Pulmonary artery endothelial cell (primary cell): ENCODE results near the gene DMD. TPM values are rescaled to one million over a fixed set of nuclear protein-coding genes. Genes with fewer than 3 reads are reported as not detected.
"Not testable (repeated sequence)": the region's sequence is repeated elsewhere in the genome, so short reads cannot be mapped to it uniquely, and the experiment has no call there.

Experiments used
- DNase-seq: peaks from one replicate; pipeline ENCODE4 v3.0.0-alpha.2; 2011; ENCODE audit warnings: low read depth, low spot score
- total RNA-seq: library from RNA; depleted of rRNA; stranded (reverse); fragments of >200 nt; gene quantifications from 2 replicates; pipeline ENCODE4 v1.2.3, GENCODE V29; 2014

DMD gene
- total RNA-seq, 1 donor from 2014 or later: 5.7 TPM

DNA sequence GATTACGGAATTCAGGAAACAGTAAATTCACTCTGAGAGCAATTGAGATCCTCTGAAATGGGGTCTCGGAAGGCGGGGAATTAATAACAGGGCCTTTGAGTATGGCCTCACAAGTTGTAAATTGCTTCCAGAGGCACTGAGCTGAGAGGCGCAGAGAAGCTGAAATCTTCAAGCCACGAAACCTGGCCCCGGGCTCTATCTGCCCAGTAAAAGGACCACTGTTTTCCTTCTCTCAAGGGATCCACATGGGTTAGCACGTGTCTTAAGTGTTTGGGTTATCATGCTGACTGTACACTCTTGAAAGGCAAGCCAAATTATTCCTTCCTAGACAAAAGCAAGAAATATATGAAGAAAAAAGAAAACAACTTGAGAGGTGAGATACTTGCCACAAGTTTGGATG, 1126.6 kb downstream of the DMD start:
- DNase-seq: no peak

DNA sequence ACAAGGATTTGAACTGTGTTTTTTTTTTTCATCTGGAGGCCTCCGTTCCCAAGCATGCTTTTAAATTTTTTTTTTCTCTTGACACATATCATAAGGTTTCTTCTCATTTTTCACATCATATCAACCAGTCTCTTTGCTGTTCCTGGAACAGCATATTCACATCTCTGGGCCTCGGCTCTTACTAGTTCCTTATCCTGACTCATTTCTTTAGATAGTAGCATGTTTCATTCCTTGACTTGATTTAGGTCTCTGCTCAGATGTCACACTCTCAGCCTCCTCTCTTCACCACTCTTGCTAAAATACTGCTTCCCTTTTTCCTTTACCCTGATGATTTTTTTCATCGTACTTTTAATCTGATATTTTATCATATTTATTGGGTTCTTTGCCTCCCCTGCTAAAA, 1163.1 kb downstream of the DMD start:
- DNase-seq: no peak

DNA sequence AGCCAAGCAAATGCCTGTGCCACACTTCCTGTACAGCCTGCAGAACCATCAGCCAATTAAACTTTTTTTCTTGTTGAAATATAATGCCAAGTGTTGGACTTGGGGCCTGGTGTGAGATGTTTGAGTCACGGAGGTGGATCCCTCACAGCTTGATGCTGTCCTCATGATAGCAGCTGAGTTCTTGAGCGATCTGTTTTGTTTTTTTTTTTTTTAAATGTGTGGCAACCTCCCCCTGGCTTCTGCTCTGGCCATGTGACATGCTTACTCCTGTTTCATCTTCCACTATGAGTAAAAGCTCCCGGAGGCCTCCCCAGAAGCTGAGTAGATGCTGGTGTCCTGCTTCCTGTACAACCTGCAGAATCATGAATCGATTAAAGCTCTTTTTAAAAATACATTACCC, 1166.2 kb downstream of the DMD start:
- no peak for DNase-seq

DNA sequence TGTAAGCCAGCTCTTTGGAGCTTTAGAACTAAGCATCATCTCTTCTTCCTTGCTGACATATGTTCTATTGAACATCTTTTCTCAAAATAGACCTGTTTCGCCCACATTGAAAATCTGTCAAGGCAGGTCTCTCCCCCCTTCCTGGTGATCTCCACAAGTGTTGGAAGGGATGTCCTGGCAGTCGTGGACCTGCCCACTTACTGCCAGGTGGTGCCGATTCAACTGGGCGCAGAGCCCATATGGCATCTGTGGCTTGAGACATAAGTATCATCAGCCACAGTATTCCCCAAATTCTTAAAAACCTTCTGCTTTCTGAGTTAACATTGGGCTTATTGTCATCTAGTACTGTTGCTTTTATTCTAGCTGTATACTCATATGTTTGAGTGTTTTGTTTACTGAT, 1170.2 kb downstream of the DMD start:
- DNase-seq: no peak

DNA sequence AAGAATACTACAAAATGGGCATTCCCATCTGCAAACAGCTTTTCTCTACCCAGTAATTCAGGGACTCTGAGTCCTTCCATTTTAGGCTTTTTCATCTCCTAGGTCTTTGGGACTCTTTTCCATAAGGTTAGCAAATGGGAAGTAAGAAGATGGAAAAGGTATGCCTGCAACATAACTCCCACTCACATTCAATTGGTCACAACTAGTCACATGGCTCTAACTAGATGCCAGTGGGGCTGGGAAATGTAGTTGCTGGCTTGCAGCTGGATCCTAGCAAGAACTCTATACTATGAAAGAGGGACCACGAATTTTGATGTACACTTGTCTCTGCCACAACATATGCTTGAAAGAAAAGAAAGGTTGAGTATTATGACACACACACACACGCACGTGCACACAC, 1184.6 kb downstream of the DMD start:
- no peak for DNase-seq

DNA sequence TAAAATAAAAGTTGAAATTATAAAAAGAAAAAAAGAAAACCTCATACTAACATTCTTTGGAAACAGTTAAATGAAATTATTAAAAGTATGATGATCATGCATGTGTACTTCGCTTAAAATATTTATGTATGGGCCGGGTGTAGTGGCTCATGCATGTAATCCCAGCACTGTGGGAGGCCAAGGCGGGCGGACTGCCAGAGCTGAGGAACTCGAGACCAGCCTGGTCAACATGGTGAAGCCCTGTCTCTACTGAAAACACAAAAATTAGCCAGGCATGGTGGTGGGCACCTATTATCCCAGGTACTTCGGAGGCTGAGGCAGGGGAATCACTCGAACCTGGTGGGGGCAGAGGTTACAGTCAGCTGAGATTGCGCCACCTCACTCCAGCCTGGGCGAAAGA, 1187.3 kb downstream of the DMD start:
- DNase-seq: no peak

DNA sequence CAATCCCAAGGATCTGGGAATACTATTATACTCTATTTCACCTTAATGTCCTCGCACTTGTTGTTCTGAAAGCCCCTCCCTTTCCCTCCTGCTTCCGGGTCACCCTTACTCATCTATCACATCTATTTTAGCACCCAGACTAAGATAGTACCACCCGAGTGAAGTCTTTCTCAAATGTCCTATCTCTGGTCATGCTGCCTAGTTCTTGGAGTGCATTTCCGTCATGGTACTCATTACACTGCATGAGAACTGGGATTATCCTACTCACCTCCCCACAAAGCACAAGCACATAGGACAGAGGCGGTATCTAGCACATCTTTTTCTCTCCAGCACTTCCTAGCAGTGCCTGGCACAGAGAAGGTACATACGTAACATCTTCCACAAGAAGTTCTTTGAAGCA, 1195.2 kb downstream of the DMD start:
- DNase-seq: no peak

DNA sequence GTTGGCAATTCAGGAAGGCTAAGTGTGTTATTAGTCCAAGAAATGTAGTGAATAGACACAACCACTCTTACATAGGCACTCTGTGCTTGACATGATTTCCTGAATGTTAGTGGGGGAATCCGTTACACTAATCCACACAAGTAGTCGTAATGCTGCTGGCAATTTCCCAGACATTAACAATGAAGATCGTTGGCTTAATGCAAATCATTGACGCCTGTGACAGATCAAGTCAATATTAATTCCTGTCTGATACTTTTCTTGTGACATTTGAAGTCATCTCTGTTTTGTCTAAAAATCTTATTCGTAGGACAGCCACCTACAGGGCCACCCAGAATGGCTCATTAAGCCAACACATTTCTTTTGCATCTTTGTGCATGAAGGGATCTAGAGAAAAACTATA, 1200.4 kb downstream of the DMD start:
- no peak for DNase-seq

DNA sequence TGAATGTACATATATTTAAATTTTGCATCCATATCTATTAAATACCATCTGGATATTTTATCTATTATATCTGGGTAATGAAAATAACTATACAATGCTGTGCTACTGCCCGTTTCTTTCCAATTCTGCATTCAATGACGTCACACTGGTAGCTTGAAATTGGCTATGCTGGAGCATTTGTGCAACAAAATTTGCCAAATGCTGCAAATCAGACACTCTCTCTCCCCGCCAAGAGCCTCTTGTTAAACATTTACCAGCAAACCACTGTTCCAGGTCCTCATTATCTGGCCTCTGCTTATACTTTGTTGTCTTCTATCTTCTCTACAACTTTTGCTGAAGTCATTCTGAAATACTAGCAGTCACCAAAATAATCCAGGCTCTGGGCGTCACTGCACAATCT, 1201.1 kb downstream of the DMD start:
- DNase-seq: no peak

DNA sequence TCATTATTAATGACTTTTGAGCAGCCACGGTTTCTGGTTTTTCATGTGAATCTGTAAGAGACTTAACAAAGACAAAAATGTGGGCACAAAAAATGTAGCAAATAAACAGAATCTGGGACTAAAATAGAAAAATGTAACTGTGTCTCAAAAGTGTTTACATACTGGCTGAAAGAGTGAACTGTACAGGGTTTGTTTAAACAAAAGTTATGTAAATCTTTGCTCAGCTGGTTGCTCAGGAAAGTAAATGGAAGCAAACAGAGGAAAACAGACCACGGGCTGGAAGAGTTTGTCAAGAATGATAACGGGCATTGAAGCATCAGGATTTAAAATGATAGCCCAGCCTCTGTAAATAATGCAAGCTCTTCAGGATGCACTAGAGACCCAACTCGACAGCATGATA, 1217.7 kb downstream of the DMD start:
- no peak for DNase-seq

DNA sequence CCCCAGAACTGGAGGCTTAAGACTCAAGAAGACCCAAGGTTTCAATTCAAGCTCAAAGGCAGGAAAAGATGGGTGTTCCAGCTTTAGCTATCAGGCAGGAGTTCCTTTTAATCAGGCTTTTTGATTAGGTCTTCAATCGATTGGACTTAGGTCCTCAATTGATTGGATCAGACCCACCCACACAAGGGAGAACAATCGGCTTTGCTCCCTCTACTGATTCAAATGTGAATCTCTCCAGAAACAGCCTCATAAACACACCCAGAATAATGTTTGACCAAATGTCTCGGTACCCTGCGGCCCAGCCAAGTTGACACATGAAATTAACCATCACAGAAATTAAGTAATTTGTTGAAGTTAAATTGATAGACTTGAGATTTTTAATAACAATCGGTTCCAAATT, 1222.4 kb downstream of the DMD start:
- no peak for DNase-seq

DNA sequence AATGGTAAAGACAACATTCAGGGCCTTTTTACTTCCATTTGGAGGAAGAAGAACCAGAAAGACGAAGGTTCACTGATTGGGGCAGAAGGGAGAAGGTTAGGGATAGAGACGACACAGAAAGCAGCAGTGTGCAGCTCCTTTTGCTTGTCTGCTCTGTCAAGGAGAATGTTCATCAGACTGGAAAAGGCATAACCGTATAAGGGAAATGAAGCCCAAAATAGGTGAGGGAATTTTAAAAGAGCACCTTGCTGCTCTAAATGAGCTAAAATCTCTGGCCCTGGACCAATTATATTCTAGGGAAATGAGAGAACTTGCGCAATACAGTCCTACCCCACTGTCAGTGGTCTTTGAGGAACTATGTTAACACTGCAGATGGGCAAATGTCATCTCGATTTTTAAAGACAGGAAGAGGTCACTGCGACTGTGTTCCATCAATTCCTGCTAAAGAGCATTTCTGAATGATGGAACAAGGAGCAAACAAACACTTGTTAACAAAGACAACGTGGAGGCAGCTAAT, 1229.7 kb downstream of the DMD start:
- DNase-seq: no peak

DNA sequence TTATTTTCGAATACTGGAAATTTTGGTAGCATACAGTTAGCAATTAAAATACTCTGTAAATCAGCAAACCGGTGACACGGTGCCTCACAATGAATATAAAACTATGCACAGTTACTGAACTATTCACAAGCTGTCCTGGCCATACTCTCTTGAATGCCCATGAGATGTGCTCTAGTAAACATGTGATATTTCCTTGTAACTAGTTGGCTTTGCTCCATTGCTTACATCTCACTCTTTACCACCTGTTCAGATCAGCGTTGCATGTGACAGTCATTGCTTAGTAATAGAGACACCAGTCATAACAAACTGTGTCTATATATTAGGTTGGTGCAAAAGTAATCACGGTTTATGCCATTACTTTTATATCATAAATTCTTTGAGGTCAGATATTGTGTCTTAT, 1241.6 kb downstream of the DMD start:
- no peak for DNase-seq

DNA sequence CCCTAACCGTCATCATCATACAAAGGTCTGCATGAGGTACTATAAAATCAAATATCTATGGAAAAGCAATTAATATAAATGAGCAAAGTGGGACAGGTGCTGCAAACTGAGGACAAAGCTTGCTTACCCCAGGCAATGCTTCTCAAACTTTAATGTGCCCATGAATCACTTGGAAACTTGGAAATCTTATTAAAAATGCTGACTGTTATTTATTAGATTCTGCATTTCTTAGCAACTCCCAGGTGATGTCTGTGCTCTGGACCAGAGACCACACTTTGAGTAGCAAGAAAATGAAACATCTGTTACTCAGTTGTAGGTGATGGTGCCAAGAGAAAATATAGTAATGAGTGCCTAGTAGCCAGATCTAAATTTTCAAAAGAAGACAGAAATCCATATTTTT, 1249.1 kb downstream of the DMD start:
- DNase-seq: no peak

DNA sequence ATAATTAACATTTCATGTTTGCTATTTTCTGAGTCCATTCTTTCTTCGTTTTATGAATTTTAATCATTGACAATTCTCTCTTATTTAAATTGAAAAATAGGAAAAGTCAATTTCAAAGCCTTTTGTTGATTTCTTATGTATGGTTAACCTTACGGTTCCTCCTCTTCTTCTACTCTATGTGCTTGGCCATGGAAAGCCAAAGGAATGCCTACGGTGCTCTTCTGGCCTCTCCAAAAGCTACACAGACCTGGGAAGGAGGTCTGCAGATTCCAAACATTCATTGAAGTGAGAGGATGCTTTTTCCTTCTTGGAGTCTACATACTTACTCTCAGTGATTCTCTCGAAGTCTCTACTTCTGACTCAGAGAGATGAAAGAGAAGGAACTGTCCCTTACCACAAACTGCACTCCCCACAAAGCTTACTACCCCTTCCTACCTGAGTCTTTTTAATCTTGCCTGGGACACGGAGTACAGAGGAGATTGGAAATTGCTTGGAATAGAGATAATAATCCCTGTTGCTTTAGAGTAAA, 1276.4 kb downstream of the DMD start:
- DNase-seq: no peak

DNA sequence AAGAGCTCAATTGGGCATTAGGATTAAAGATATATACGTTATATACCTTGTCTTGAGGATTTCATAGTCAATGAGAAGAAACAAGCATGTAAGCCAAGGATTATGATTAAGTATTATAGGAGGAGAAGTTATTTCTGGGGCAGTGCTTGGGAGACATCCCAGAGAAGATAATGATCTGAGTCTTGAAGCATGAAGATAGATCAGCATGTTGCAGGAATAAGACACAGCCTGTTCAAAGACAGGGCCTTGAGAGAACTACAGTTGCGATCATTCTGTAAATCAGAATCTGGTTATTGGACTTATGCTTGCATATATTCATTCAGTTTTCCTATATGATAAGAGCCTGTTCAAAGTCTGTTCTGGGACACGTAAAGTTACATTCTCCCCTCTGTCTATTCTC, 1277.3 kb downstream of the DMD start:
- DNase-seq: no peak

DNA sequence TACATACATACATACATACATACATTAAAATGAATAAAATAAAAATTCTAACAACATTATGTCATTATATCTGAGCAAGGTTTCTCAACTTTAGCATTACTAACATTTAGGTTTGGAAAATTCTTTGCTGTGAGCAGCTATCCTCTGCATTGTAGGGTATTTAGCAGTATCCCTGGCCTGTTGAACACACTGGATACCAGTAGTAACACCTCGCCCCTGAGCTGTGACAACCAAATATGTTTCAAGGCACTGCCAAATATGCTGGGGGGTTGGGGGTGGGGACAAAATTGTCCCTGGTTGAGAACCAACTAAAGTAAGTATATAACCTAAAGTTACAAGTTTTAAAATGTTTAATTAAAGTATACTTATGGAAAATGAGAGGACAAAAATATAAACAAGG, 1278.6 kb downstream of the DMD start:
- DNase-seq: no peak

DNA sequence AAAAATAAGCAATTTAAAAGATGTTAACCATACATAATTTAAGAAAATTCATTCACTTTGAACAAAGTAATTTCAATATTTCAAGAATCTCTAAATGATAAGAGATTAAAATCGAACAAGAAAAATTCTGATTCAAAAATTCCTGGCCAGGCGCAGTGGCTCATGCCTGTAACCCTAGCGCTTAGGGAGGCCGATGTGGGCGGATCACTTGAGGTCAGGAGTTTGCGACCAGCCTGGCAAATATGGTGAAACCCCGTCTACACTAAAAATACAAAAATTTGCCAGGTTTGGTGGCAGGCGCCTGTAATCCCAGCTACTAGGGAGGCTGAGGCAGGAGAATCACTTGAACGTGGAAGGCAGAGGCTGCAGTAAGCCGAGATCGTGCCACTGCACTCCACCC, 1279.0 kb downstream of the DMD start:
- not testable (repeated sequence) for DNase-seq

DNA sequence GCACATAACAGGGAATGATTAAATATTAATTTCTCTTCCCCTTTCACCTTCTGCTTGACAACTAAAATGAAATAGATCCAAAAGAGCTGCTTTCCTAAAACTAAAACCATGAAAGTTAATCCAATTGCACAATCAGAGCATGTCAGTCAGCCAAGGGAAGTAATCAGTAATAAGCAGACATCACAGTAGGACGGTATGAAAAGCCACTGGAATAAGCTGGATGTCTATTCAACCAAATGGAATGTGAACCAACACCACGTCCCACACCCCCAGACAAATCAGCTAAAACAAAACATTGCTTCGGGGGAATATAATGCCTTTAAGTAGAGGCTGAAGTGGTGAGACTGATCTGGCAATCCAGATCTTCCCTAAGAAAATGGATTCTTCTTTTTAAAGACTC, 1280.1 kb downstream of the DMD start:
- no peak for DNase-seq

DNA sequence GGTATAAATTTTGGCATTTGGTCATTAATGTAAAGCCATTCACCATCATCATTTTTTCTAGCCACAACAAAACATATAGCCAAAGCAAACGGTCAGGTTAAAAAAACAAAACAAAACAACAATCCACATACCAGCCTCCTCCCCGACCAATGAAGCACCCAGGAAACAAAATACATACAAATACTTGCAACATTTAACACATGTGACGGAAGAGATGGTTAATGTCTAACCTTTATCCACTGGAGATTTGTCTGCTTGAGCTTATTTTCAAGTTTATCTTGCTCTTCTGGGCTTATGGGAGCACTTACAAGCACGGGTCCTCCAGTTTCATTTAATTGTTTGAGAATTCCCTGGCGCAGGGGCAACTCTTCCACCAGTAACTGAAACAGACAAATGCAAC, 1282.0 kb downstream of the DMD start:
- DNase-seq: no peak

DNA sequence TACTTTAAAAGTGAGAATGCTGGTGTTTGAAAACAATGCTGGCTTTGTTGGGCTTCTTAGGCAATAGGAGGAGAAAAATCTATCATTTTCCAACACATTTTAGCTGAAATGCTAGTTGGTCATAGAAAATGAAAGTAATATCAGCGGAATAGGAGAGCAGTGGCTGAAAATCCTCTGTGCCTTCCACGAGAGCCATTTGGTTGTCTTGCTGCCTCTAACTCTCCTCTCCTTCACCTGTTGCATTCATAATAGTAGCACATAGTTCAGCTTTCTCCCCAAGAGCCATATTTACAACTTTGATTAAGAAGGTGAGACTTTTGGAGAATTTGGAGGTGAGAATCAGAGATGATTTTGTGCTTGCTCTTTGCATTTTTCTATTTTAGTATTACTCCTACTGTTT, 1290.1 kb downstream of the DMD start:
- no peak for DNase-seq

DNA sequence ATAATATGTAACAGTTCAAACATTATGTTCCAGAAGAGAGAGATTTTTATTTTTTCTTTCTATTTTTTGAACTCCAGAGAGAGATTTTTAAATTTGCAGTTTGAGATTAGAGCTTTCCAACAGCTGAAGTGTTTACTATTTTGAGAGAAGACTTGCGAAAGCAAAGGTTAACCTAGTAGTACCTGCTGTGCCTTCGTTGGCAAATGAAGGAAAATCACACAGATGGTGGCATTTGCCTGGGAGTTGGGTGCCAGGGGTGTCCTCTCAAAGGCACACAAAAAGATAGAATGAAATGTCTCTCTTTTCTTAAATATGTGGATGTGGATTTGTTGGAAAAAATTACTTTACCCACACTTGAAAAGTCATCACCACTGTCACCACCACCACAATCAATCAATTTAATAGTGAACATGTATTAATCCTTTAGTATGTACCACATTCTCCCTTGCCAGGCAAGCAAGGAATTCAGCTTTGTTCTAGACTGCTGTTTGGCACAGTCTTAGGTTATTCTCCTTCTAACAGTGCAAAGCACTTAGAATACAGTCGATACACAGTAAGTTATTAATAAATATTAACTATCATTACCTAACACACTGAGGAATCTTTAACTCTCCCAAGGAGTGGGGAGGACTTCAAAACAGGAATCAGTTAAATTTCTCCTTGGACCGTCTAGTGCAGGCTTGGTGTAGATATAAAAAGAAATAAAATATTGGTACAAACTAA, 1301.3 kb downstream of the DMD start:
- no peak for DNase-seq

DNA sequence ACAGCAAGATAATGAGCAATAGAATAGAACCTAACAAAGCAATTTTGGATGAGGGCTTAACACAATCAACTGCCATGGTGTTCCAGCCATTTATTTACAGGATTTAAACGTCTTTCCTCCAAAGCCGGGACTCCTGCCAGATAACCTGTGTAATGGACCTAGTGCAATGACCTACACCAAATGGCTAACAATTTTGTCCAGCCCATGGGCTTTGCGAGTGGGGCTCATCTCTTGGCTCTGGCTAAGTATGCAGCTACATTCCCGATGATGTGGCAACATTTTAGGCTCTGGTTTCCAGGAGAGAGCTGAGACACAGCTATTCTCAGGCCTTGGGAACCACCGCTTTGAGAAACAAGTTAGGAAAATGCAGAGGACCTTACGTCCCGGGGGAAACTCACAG, 1317.2 kb downstream of the DMD start:
- no peak for DNase-seq

DNA sequence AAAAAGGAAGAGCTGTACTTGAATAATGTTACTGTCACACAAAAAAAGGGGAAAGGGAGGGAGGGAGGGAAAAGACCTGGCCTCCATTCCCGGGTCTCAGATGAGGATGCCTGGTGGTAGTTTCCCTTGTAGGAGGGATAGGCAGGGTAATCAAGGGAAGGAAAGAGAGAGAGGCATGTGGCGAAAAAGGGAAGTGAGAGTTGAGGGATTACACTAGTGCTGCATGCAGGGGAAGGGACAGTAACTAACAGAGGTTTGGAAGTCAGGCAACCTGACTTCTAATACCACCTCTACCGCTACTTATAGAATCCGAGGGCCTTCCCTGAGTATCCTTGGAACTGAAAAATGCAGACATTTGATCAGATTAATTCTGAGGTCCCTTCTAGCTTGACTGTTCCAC, 1317.8 kb downstream of the DMD start:
- no peak for DNase-seq
